Measurements from ENCODE around the gene ANK3.

- TF ChIP-seq, protein P1, sequence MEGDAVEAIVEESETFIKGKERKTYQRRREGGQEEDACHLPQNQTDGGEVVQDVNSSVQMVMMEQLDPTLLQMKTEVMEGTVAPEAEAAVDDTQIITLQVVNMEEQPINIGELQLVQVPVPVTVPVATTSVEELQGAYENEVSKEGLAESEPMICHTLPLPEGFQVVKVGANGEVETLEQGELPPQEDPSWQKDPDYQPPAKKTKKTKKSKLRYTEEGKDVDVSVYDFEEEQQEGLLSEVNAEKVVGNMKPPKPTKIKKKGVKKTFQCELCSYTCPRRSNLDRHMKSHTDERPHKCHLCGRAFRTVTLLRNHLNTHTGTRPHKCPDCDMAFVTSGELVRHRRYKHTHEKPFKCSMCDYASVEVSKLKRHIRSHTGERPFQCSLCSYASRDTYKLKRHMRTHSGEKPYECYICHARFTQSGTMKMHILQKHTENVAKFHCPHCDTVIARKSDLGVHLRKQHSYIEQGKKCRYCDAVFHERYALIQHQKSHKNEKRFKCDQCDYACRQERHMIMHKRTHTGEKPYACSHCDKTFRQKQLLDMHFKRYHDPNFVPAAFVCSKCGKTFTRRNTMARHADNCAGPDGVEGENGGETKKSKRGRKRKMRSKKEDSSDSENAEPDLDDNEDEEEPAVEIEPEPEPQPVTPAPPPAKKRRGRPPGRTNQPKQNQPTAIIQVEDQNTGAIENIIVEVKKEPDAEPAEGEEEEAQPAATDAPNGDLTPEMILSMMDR (optimal IDR thresholded peaks at IDR 0.05 in 1 of 3, IDR thresholded peaks at IDR 0.05 in 1 of 3, conservative IDR thresholded peaks at IDR 0.05 in 1 of 3; ENCODE audit: extremely low read depth in 1 of 3, insufficient read depth in 2 of 3, low read length in 3 of 3) = no peak
- no peak for TF ChIP-seq EZH2 (IDR thresholded peaks at IDR 0.05; ENCODE audit: low read length)
These were observed 84.8 kb downstream of the ANK3 start for GRCh38 chr10:60304829-60305379.

Measured in keratinocyte (primary cell).